Heart right ventricle (tissue), 16 donors: ENCODE measurements around the gene SRP68. TPM values are rescaled to one million over a fixed set of nuclear protein-coding genes. Genes with fewer than 3 reads are reported as not detected.
"Not testable (repeated sequence)": the region's sequence is repeated elsewhere in the genome, so short reads cannot be mapped to it uniquely, and the experiment has no call there.

Experiments used
- ATAC-seq, 8 donors: fragments of 200-7000 bp; cut with Tn5 transposase; one replicate each; pipeline ENCODE4 v1.9.1; 2020; ENCODE audit warnings: mild to moderate bottlenecking in 8 of 8, moderate library complexity in 8 of 8, moderate number of reproducible peaks in 1 of 8
- DNase-seq, 2 donors: peaks; one replicate each; pipeline ENCODE4 v3.0.0-alpha.2; 2020
- H3K27ac ChIP-seq, 10 donors: fragments of 200-600 bp; sonication (generic) in 2 of 10; one replicate each; pipeline versions ENCODE4 v1.5.0 to v1.8.0; 2020 to 2022; ENCODE audit warnings: mild to moderate bottlenecking in 3 of 10
- H3K27me3 ChIP-seq, 7 donors: fragments of 200-600 bp; one replicate each; pipeline ENCODE4 v1.8.0; 2021 to 2022; ENCODE audit warnings: mild to moderate bottlenecking in 2 of 7
- H3K36me3 ChIP-seq, 9 donors: fragments of 200-600 bp; sonication (generic) in 1 of 9; one replicate each; pipeline versions ENCODE4 v1.5.0 to v1.8.0; 2020 to 2022; ENCODE audit warnings: mild to moderate bottlenecking in 2 of 9
- H3K4me1 ChIP-seq, 9 donors: fragments of 200-600 bp; sonication (generic) in 1 of 9; one replicate each; pipeline versions ENCODE4 v1.5.0 to v1.8.0; 2020 to 2022; ENCODE audit warnings: mild to moderate bottlenecking in 4 of 9
- H3K4me3 ChIP-seq, 10 donors: fragments of 200-600 bp; sonication (generic) in 2 of 10; one replicate each; pipeline versions ENCODE4 v1.5.0 to v1.8.0; 2020 to 2022; ENCODE audit warnings: mild to moderate bottlenecking in 7 of 10, moderate library complexity in 2 of 10
- H3K9me3 ChIP-seq, 11 donors: fragments of 200-600 bp in 10 of 11; sonication (generic) in 2 of 11; one replicate each; pipeline versions ENCODE4 v1.5.0 to v1.8.0; 2013 to 2022; ENCODE audit warnings: mild to moderate bottlenecking in 2 of 11, control low read depth in 1 of 11, moderate library complexity in 1 of 11
- CTCF ChIP-seq, 9 donors: fragments of 200-600 bp; sonication (generic) in 2 of 9; IDR thresholded peaks; one replicate each; pipeline versions ENCODE4 v1.5.0 to v1.8.0; 2021 to 2022; ENCODE audit warnings: antibody characterized with exemption in 9 of 9, mild to moderate bottlenecking in 5 of 9, moderate library complexity in 1 of 9
- WGBS, 2 donors: extraction: QIAGEN DNeasy Blood & Tissue Kit; methylation state at CpG; one replicate each; pipeline ENCODE4 v1.1.7; 2013; ENCODE audit warnings: inconsistent platforms in 1 of 2; 5-methylcytosine and 5-hydroxymethylcytosine counted together
- intact Hi-C, 10 donors: fragments of 100-400 bp; cut with DNase I; formaldehyde crosslinking; loops; one replicate each; pipeline versions ENCODE4 v1.11.1 to v1.14.2; 2022
- polyA plus RNA-seq, 2 donors: library from polyadenylated mRNA; stranded (reverse); fragments of 200-250 nt; gene quantifications; one replicate each; pipeline ENCODE4 v1.2.3, GENCODE V29; 2013
- total RNA-seq, 10 donors: library from RNA; stranded (reverse); fragmentation: NEBNext Ultra II Directional in 3 of 10; extraction: Animal tissue kit (Norgen Biotek cat#: 25700) in 3 of 10; gene quantifications; one replicate each; pipeline versions ENCODE4 v1.2.1 to v1.2.4, GENCODE V29; 2021 to 2023
- donor health status: Arrhythmogenic right ventricular cardiomyopathy.
- donor health status: ischemic (EF 13 %, LVEDD 7.1; RV severe dilation, severe dysfunction).
- donor health status: healthy with polysubstance abuse.
- donor health status: DM: no; HTN: yes; CAD: no.
- donor health status: DM: no; HTN: no; CAD: no.
- donor health status: ischemic (EF 25% LVEDD 6.9; RV normal size, moderate dysfunction).
- donor health status: ischemic (EF 25% LVEDD 5.7; RV mildly dilated, moderate dysfunction).
- donor health status: healthy.
- donor health status: DM: yes; HTN: yes; CAD: no.
- donor health status: Ischemic cardiomyopathy.
- donor health status: ischemic (EF 35%, LVEDD 5.7; RV mildly dilated, moderate dysfunction).
- donor health status: nonischemic (EF 11% LVEDD 7.7; RV severe dilation, severe dysfunction).
- donor health status: DM: yes; HTN: yes; CAD: no.
- donor health status: PGD.
- donor health status: ischemic (EF 29% LVEDD 5.4; RV normal size, mild dysfunction).
- donor health status: nonischemic (EF 23%, LVEDD 6.1; RV moderate dilation, normal function).

The SRP68 gene
- total and polyA plus RNA-seq, 12 donors, result 26.2 to 69.7 (median 61.7) TPM

GRCh38 chr17:76079956-76080767 is 7.8 kb upstream of the SRP68 start:
- WGBS, 2 donors, result 2 to 5% methylated on average over 23 of the region's 23 CpGs

GRCh38 chr17:76079535-76079955 is 7.2 kb upstream of the SRP68 start:
- DNase-seq, result no peak
- peaks cover 4 to 49% (median 37%) of the 10 kb centered on the region in 9 donors for H3K4me1 ChIP-seq
- H3K9me3 ChIP-seq, result no peaks in the 10 kb centered on the region
- no peak overlapping the region for H3K27ac ChIP-seq
- TF ChIP-seq CTCF (IDR thresholded peaks at IDR 0.05), result no peak
- 29 to 33% methylated on average over 9 of the region's 9 CpGs for WGBS, 2 donors
- ATAC-seq, result peak in 5 of 8 donors; percentile 1 to 13 (median 9)
- peaks cover 25 to 63% (median 50%) of the 10 kb centered on the region in 7 donors for H3K27me3 ChIP-seq
- intact Hi-C loops, result no loop called here
- no peak overlapping the region for H3K4me3 ChIP-seq
- H3K36me3 ChIP-seq, result peaks cover 0 to 29% (median 8%) of the 10 kb centered on the region in 9 donors

More at GRCh38 chr17:76079956-76080767, 7.8 kb upstream of the SRP68 start:
- no peaks in the 10 kb centered on the region for H3K9me3 ChIP-seq
- H3K4me1 ChIP-seq, result peaks cover 4 to 43% (median 31%) of the 10 kb centered on the region in 9 donors
- intact Hi-C loops, result no loop called here
- DNase-seq (no peak), ATAC-seq (peak in 6 of 8 donors; percentile 5 to 23 (median 14))
- H3K36me3 ChIP-seq, result peaks cover 0 to 35% (median 14%) of the 10 kb centered on the region in 9 donors
- no peak overlapping the region for H3K4me3 ChIP-seq
- no peak overlapping the region for H3K27ac ChIP-seq
- TF ChIP-seq CTCF (IDR thresholded peaks at IDR 0.05), result no peak
- peaks cover 18 to 56% (median 44%) of the 10 kb centered on the region in 7 donors for H3K27me3 ChIP-seq

- Histone ChIP-seq H3K36me3 (peaks cover 0 to 23% (median 4%) of the 10 kb centered on the region in 9 donors), H3K4me1 (peaks cover 4 to 55% (median 42%) of the 10 kb centered on the region in 9 donors), H3K9me3 (no peaks in the 10 kb centered on the region), H3K27me3 (peaks cover 30 to 68% (median 55%) of the 10 kb centered on the region in 7 donors), H3K27ac (no peak within 1 kb of the TSS), H3K4me3 (no peak within 1 kb of the TSS)
- no peak for ATAC-seq
- 65 to 66% methylated on average over 17 of the region's 17 CpGs for WGBS, 2 donors
- intact Hi-C loops, result no loop called here
- no peak for DNase-seq
- no peak for TF ChIP-seq CTCF (IDR thresholded peaks at IDR 0.05)
These were observed 6.7 kb upstream of the SRP68 start, which contains the start of gene ZACN for GRCh38 chr17:76078860-76079534. TSS of gene ZACN (plus strand) at chr17:76079182. CDS start at chr17:76079265, 83 bp downstream.

GRCh38 chr17:76078370-76078769 is 6.1 kb upstream of the SRP68 start:
- H3K4me3 ChIP-seq, intact Hi-C loops, H3K27ac ChIP-seq, ATAC-seq, H3K9me3 ChIP-seq, DNase-seq: not testable (repeated sequence)
- Histone ChIP-seq H3K27me3 (peaks cover 35 to 74% (median 62%) of the 10 kb centered on the region in 7 donors), H3K4me1 (peaks cover 4 to 56% (median 43%) of the 10 kb centered on the region in 9 donors), H3K36me3 (peaks cover 0 to 17% (median 0%) of the 10 kb centered on the region in 9 donors)
- WGBS, 2 donors, result 64 to 67% methylated on average over 5 of the region's 5 CpGs
